NOMO-1 treated with dmso at 0.1 percent for 144 hours (cell line): ENCODE results near the gene PRKN.

Experiments
- DNase-seq: peaks from one replicate; lab custom pipeline; 2025; ENCODE audit not compliant: unreplicated experiment; lab: John Stamatoyannopoulos, UW

Gene PRKN

DNA sequence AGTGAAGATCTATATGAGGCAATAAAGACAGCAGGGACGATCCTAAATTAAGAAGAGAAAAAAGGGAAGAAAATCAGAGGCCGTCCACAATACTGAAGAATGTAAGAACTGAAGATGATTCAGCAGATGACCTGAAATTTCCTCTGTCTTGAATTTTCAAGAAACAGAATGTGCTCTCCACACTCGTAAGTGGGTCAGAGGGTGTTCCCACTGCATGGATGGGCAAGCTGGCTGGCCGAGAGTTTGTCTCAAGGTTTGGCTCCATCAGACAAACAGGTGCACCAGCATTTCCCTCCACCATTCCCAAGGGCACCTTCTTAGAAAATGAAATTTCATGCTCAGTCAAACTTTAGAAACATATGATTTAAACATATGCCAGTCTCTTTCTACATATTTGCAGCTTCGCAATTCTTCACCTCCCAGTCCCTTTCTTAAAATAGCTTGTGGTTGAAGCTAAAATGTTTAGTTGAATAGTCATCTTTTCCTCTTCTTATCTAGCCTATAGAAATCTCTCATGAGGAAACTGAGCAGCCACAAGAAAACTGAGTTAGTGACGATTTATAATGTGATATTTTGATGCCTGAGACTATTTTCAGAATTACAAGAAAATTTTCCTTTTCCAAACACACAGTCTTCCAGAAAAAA lies 576.4 kb downstream of the PRKN start:
- peak; percentile 8 for DNase-seq

- no peak for DNase-seq
Measured at GRCh38 chr6:162150295-162150694, 577.3 kb downstream of the PRKN start.

DNA sequence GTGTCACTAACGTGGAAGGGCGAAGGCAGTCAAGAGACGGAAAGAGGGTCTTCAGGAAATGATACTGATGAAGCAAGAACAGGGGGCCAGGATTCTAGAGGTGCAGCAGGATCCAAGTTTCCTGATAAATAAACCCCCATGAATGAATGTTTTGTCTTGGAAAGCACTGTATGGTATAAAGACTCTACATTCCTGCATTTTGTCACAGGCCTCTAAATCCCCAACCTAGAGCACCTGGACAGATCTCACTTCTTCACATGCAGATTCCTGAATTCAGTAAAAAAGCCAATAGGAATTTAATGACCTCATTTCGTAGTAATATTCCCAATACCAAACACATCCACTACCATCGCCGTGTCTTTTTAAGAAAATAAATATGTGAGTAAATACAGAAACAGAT lies 577.8 kb downstream of the PRKN start:
- DNase-seq: no peak

GRCh38 chr6:162147805-162148204 lies 579.8 kb downstream of the PRKN start:
- DNase-seq: no peak

GRCh38 chr6:162147281-162147680 lies 580.3 kb downstream of the PRKN start:
- no peak for DNase-seq

DNA sequence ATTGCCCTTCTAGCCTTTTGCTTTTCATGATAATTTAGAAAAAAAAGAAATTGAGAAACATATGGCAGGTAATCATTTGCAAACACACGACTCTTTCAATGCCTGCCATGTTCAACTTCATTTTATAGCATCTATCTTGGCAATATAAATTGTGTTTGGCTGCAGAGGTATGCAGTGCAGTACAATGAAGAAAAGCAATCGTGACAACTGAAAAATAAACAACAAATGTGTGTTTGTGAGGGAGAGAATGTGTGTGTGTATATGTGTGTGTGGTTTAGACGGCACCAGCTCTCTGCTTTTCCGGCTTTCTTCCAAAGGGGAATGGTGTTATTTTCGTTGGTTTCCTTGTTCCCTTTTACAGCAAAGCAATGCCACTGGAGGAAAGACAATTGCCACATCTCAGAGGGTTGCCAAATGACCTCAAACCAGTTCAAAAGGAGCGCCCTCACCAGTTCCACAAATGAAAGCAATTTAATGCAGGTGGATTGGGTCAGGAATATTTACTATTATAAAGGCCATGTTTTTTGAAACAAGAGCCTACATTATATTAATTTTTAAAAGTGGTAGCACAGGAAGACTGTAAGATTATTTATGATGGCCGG lies 587.2 kb downstream of the PRKN start:
- DNase-seq: no peak

- DNase-seq: no peak
Measured at GRCh38 chr6:162125659-162126058, 601.9 kb downstream of the PRKN start.

DNA sequence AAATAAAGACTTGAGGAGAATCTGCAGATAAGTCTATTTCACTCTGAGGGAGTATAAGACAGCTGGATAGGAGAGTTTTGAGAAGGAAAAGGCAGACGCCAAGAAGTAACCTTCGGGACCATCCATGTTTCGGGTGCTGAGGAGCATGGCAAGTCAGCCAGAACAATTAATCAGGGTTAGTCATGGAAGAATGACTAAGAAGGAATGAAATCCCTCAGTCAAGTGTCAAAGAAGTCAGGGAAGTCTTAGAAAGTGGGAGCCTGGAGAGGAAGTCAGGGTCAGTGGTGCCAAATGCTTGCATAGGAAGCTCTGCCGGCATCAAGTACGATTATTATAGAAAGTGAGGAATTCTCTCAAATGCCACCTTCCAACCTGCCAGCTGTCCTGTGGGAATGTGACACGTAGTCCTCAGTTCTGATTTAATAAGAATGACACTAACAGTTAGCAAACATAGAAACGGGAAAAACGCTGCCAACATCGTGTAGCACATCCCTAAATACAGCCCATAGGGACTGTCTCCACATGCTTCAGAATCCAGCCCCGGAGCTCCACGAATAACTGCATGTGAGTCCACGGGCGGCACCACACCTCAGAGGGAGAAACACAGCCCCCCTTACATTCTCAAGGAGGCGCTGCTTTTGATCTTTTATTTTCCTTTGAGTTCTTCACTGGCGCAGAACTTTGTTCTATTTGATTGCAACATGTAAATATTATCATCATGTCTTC lies 602.7 kb downstream of the PRKN start:
- no peak for DNase-seq

- DNase-seq: no peak
Measured at GRCh38 chr6:162123797-162124196, 603.8 kb downstream of the PRKN start.

- DNase-seq: peak; percentile 8
Measured at GRCh38 chr6:162119341-162119740, 608.2 kb downstream of the PRKN start.

- no peak for DNase-seq
Measured at GRCh38 chr6:162118706-162119105, 608.9 kb downstream of the PRKN start.

GRCh38 chr6:162116902-162117525 lies 610.6 kb downstream of the PRKN start:
- no peak for DNase-seq

DNA sequence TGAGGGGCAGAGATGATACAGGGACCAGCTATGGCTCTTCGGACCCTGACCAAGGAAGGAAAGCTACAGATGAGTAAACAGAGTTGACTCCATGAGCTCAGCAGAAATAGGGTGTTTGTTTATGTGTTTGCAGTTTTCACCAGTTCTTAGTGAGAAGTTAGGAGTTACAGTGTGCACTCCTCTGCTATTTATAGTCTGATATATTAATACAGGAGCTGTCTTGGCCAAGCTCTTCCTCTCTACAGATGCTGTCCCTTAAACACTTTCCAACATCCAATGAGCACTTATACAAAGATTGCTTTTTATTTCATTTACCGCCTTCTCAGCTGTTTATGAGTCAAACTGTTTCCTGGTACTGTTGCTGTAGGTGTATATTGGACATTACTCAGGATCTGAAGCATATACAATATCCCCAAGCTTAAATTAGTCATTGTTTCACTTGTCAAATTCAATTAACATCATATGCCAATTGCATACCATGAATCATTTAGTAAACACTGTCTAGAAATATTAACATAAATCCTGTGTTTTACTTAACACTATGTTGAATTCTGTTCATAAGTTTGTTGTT lies 618.0 kb downstream of the PRKN start:
- no peak for DNase-seq

- no peak for DNase-seq
Measured at GRCh38 chr6:162108041-162108440, 619.5 kb downstream of the PRKN start.

GRCh38 chr6:162100096-162100495 lies 627.5 kb downstream of the PRKN start:
- no peak for DNase-seq

- DNase-seq: no peak
Measured at GRCh38 chr6:162099685-162100084, 627.9 kb downstream of the PRKN start.

DNA sequence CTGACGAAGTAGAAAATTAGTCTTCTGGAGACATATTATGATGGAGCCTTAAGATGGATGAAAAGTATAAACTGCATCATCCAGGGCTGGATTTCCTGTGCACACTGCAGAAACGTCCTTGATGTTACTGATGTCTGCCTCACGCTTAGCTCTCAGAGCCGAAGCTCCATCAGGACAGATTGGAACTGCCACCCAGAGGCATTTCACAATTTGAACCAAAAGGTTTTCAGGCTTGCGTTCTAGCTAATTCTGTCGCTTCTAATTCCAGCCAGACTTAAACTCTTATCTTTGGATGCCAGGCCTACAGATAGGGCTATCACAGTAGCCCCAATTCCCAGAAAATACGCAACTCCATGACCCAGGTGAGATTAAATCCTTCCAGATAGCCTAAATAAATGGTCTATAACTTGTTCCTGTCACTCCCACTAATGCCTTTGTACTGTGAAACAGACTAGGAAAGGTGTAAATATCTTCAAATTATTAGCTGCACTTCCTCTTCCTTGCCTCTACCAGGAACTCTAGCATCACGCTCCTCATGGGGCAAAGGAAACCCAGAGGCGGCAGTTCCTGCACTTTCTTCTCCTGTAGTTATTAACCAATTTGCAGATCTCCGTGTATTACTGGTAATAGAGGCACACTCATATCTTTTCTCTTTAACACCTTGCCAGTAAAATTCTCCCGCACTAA lies 634.6 kb downstream of the PRKN start:
- DNase-seq: no peak

GRCh38 chr6:162090734-162091133 lies 636.8 kb downstream of the PRKN start:
- no peak for DNase-seq

DNA sequence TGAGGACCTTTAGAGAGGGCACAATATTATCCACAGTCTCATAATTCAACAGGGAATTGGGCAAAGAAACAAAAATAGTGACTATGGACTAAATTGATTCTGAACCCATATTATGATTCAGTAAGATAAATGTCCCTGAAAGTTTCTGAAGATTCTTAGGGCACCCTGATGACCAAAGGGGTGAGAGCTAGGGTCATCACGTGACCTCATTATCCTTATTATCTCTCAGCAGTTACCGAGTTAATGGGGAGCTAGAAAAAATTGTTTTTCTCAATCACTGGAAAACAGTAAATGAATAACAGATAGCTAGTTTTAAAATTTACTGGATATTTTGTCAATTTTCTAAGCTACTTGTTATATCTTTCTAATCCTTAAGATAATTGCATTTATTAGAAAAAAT lies 639.5 kb downstream of the PRKN start:
- no peak for DNase-seq

DNA sequence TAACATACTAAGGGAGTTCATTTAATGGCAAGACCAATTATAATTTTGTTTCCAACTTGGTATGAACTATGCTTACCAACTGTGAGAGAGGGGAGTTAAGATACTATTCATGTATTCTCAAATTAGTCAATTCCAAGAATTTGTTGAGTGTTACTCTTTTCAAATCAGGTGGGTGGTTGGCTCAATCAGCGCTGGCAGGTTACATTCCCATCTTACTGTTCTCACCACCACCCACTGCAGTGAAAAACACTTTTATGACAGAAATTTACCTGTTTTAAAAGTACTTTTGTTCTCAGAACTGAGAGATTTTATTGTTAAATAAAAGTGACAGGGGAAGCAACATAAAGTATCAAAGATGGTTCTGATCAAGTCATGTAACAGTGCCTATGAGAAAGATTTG lies 642.0 kb downstream of the PRKN start:
- DNase-seq: no peak

- no peak for DNase-seq
Measured at GRCh38 chr6:162082520-162082919, 645.0 kb downstream of the PRKN start.
